Neural cell (in vitro differentiated cells): ENCODE results near the gene AOC2. TPM values are rescaled to one million over a fixed set of nuclear protein-coding genes. Genes with fewer than 3 reads are reported as not detected.

Experiments used
- H2AFZ ChIP-seq: fragments of 200-600, 300-800 bp; sonication (generic), shearing (Covaris generic); 2 replicates; pipeline ENCODE4 v1.6.0; 2014; ENCODE audit warnings: low read depth, mild to moderate bottlenecking, antibody characterized with exemption, low read length, moderate library complexity
- H3F3A ChIP-seq: fragments of 200-600 bp; shearing (Covaris generic); 2 replicates; pipeline ENCODE4 v1.6.1; 2016; ENCODE audit warnings: mild to moderate bottlenecking, moderate library complexity, mixed read lengths, antibody characterized with exemption, low read length; ENCODE audit not compliant: insufficient read depth, poor library complexity, severe bottlenecking
- H3K27ac ChIP-seq: fragments of 200-600, 300-800 bp; sonication (generic), shearing (Covaris generic); 2 replicates; pipeline ENCODE4 v1.5.1; 2014; ENCODE audit warnings: mild to moderate bottlenecking, low read length, moderate library complexity
- H3K27me3 ChIP-seq: fragments of 300-800, 200-600 bp; sonication (generic), shearing (Covaris generic); 2 replicates; pipeline ENCODE4 v1.6.0; 2014; ENCODE audit warnings: mild to moderate bottlenecking, low read depth, low read length, moderate library complexity; ENCODE audit not compliant: insufficient read depth
- H3K36me3 ChIP-seq: fragments of 300-800, 200-600 bp; sonication (generic), shearing (Covaris generic); 2 replicates; pipeline ENCODE4 v1.5.1; 2014; ENCODE audit warnings: mild to moderate bottlenecking, antibody characterized with exemption, low read length, moderate library complexity; ENCODE audit not compliant: insufficient read depth
- H3K4me2 ChIP-seq: fragments of 300-800, 200-600 bp; sonication (generic), shearing (Covaris generic); 2 replicates; pipeline ENCODE4 v1.6.0; 2014; ENCODE audit warnings: mild to moderate bottlenecking, low read length
- H3K4me3 ChIP-seq: fragments of 300-800, 200-600 bp; sonication (generic), shearing (Covaris generic); 2 replicates; pipeline ENCODE4 v1.5.1; 2014; ENCODE audit warnings: mild to moderate bottlenecking, low read length, moderate library complexity
- H3K79me2 ChIP-seq: fragments of 200-600 bp; shearing (Covaris generic); replicated peaks from 2 replicates; pipeline ENCODE4 v1.6.0; 2014; ENCODE audit warnings: mild to moderate bottlenecking, low read length, moderate library complexity; ENCODE audit not compliant: insufficient read depth
- H3K9ac ChIP-seq: fragments of 300-800, 200-600 bp; sonication (generic), shearing (Covaris generic); 2 replicates; pipeline ENCODE4 v1.6.1; 2016; ENCODE audit warnings: mild to moderate bottlenecking, low read length, mixed read lengths
- H3K9me2 ChIP-seq: fragments of 200-600 bp; shearing (Covaris generic); 2 replicates; pipeline ENCODE4 v1.6.1; 2016; ENCODE audit warnings: mild to moderate bottlenecking, low read length, mixed read lengths; ENCODE audit not compliant: insufficient read depth
- H3K9me3 ChIP-seq: fragments of 200-600, 300-800 bp; sonication (generic), shearing (Covaris generic); 2 replicates; pipeline ENCODE4 v1.6.1; 2016; ENCODE audit warnings: mild to moderate bottlenecking, mixed run types, low read length, moderate library complexity, mixed read lengths
- H4K20me1 ChIP-seq: fragments of 200-600 bp; shearing (Covaris generic); 2 replicates; pipeline ENCODE4 v1.6.1; 2016; ENCODE audit warnings: mild to moderate bottlenecking, mixed run types; ENCODE audit not compliant: insufficient read depth
- CTCF ChIP-seq: fragments of 450-650 bp; IDR thresholded peaks from 2 replicates; pipeline ENCODE4 v1.5.1; 2014; ENCODE audit warnings: antibody characterized with exemption, mild to moderate bottlenecking, moderate library complexity; ENCODE audit not compliant: poor library complexity, severe bottlenecking
- EP300 ChIP-seq: fragments of 450-650 bp; conservative IDR thresholded peaks from 2 replicates; pipeline ENCODE4 v1.6.1; 2014; ENCODE audit warnings: antibody characterized with exemption, mild to moderate bottlenecking, moderate library complexity; ENCODE audit not compliant: poor library complexity, severe bottlenecking
- EZH2 ChIP-seq: fragments of 200-600, 300-800 bp; shearing (Covaris generic), sonication (generic); IDR thresholded peaks from 2 replicates; pipeline ENCODE4 v1.6.1; 2014; ENCODE audit warnings: antibody characterized with exemption, low read length, borderline replicate concordance, mild to moderate bottlenecking; ENCODE audit not compliant: insufficient read depth, poor library complexity, severe bottlenecking
- MXI1 ChIP-seq: fragments of 450-650 bp; conservative IDR thresholded peaks from 2 replicates; pipeline ENCODE4 v1.6.1; 2014; ENCODE audit warnings: antibody characterized with exemption, mild to moderate bottlenecking; ENCODE audit not compliant: poor library complexity, severe bottlenecking
- POLR2AphosphoS5 ChIP-seq: IDR thresholded peaks from 2 replicates; pipeline ENCODE4 v1.6.1; 2012
- RAD21 ChIP-seq: fragments of 450-650 bp; conservative IDR thresholded peaks from 2 replicates; pipeline ENCODE4 v1.6.1; 2014; ENCODE audit warnings: antibody characterized with exemption, mild to moderate bottlenecking, moderate library complexity
- REST ChIP-seq: IDR thresholded peaks from 2 replicates; pipeline ENCODE4 v1.6.1; 2012; ENCODE audit warnings: borderline replicate concordance
- SMC3 ChIP-seq: fragments of 450-650 bp; conservative IDR thresholded peaks from 2 replicates; pipeline ENCODE4 v1.6.1; 2014; ENCODE audit warnings: antibody characterized with exemption, mild to moderate bottlenecking, moderate library complexity; ENCODE audit not compliant: poor library complexity
- TAF1 ChIP-seq: IDR thresholded peaks from 2 replicates; pipeline ENCODE4 v1.6.1; 2012; ENCODE audit warnings: low read depth
- polyA plus RNA-seq: library from polyadenylated mRNA; depleted of rRNA; stranded (reverse); fragments of >200 nt; gene quantifications from 2 replicates; pipeline ENCODE4 v1.2.3, GENCODE V29; 2014

AOC2 gene
- polyA plus RNA-seq, 1 donor from 2014 or later, result 2.8 TPM

DNA sequence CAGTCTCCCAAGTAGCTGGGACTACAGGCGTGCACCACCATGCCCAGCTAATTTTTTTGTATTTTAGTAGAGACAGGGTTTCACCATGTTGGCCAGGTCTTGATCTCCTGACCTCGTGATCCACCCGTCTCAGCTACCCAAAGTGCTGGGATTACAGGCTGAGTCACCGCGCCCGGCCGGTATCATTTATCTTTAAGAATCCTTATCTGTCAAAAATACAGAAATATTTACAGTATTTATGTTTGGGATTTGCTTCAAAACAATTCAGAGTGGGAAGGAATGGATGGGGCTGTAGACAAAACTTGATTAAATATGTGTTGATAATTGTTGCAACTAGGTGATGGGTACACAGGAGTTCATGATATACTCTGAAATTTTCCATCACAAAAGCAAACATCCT, 23.2 kb upstream of the AOC2 start:
- Histone ChIP-seq H3K4me3 (no peak overlapping the region), H3K27ac (no peak overlapping the region), H3K9me2 (no peaks in the 10 kb centered on the region), H3F3A (no peaks in the 10 kb centered on the region), H3K4me2 (no peak overlapping the region), H3K79me2 (peaks cover 12% of the 10 kb centered on the region), H2AFZ (no peak overlapping the region), H4K20me1 (no peaks in the 10 kb centered on the region), H3K9ac (no peak overlapping the region), H3K36me3 (no peaks in the 10 kb centered on the region), H3K27me3 (no peaks in the 10 kb centered on the region), H3K9me3 (no peaks in the 10 kb centered on the region)
- TF ChIP-seq MXI1 (no peak), POLR2AphosphoS5 (no peak), TAF1 (no peak), EP300 (no peak), RAD21 (no peak), CTCF (no peak), REST (no peak), SMC3 (no peak), EZH2 (no peak)

GRCh38 chr17:42827472-42827871, 16.9 kb upstream of the AOC2 start:
- H2AFZ ChIP-seq, result no peak overlapping the region
- H3K9ac ChIP-seq, result no peak overlapping the region
- no peak overlapping the region for H3K27ac ChIP-seq
- TF ChIP-seq RAD21 (no peak), TAF1 (no peak), EP300 (no peak), POLR2AphosphoS5 (no peak), REST (no peak), SMC3 (no peak), MXI1 (no peak), CTCF (no peak), EZH2 (no peak)
- H4K20me1 ChIP-seq, result no peaks in the 10 kb centered on the region
- H3K4me3 ChIP-seq, result no peak overlapping the region
- H3K27me3 ChIP-seq, result no peaks in the 10 kb centered on the region
- H3F3A ChIP-seq, result no peaks in the 10 kb centered on the region
- peaks cover 12% of the 10 kb centered on the region for H3K79me2 ChIP-seq
- H3K4me2 ChIP-seq, result no peak overlapping the region
- H3K36me3 ChIP-seq, result no peaks in the 10 kb centered on the region
- no peaks in the 10 kb centered on the region for H3K9me3 ChIP-seq
- H3K9me2 ChIP-seq, result no peaks in the 10 kb centered on the region
